Measurements from ENCODE around the gene UAP1.

DNA sequence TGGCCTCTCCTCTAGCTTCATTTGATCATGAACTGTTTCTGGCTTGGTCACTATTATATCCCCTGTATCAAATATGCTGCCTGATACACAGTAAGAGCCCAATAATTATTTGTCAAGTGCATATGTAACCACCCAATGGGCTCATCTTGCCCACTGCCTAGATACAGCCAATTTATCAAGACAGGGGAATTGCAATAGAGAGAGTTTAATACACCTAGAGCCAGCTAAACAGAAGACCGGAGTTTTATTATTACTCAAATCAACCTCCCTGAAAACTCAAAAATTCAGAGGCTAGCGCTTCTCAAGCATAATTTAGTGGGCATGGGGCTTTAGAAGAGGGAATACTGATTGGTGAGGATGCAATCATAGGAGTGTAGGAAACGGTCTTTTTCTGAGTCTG, 18.3 kb upstream of the UAP1 start:
- no peak for TF ChIP-seq CTCF (IDR thresholded peaks at IDR 0.05; ENCODE audit: low read length)
- no peak for TF ChIP-seq EZH2 (optimal IDR thresholded peaks at IDR 0.05; ENCODE audit: low read depth, low read length)
- TF ChIP-seq EZH2phosphoT487 (IDR thresholded peaks at IDR 0.05; ENCODE audit: low read length), result no peak
